Common myeloid progenitor, CD34-positive (primary cell): ENCODE data around the gene SLC26A8.

Experiments
- CTCF ChIA-PET: fragments of 350-600 bp; sonication (Branson Sonifier 250); formaldehyde crosslinking; loops from one replicate; lab custom pipeline; 2021; ENCODE audit warnings: antibody characterized with exemption; lab: Charles Lee
- POLR2A ChIA-PET: fragments of 350-600 bp; sonication (Branson Sonifier 250); formaldehyde crosslinking; loops from one replicate; lab custom pipeline; 2021; ENCODE audit warnings: antibody characterized with exemption; lab: Charles Lee
- DNase-seq, 3 donors: peaks; one replicate each; pipeline versions ENCODE4 v3.0.0 to v3.0.0-alpha.2; 2013
- H3K27ac ChIP-seq, 2 experiments: 1 replicate in 1 of 2; 2 replicates in 1 of 2; pipeline ENCODE4 v1.7.0; 2013; ENCODE audit warnings: inconsistent platforms in 2 of 2, low read length in 2 of 2, mild to moderate bottlenecking in 2 of 2, low read depth in 1 of 2, moderate library complexity in 1 of 2; ENCODE audit not compliant: severe bottlenecking in 2 of 2, insufficient read depth in 1 of 2, poor library complexity in 1 of 2
- H3K27me3 ChIP-seq, 5 experiments: replicated peaks in 2 of 5; 1 replicate in 3 of 5; 2 replicates in 2 of 5; pipeline versions ENCODE4 v1.6.1 to v1.7.0; 2013; ENCODE audit warnings: low read length in 4 of 5, mild to moderate bottlenecking in 2 of 5, moderate library complexity in 2 of 5, inconsistent platforms in 1 of 5; ENCODE audit not compliant: insufficient read depth in 5 of 5, control insufficient read depth in 4 of 5
- H3K36me3 ChIP-seq, 4 experiments: 1 replicate in 2 of 4; 2 replicates in 2 of 4; pipeline versions ENCODE4 v1.6.1 to v1.7.0; 2013; ENCODE audit warnings: low read length in 3 of 4, control low read depth in 1 of 4, mild to moderate bottlenecking in 1 of 4; ENCODE audit not compliant: control insufficient read depth in 4 of 4, insufficient read depth in 4 of 4
- H3K4me1 ChIP-seq, 4 experiments: 1 replicate in 3 of 4; 2 replicates in 1 of 4; pipeline versions ENCODE4 v1.6.1 to v1.7.1; 2013; ENCODE audit warnings: low read length in 3 of 4, mild to moderate bottlenecking in 3 of 4, control low read depth in 1 of 4, inconsistent platforms in 1 of 4, moderate library complexity in 1 of 4; ENCODE audit not compliant: control insufficient read depth in 4 of 4, insufficient read depth in 4 of 4; ENCODE audit errors: control extremely low read depth in 1 of 4
- H3K4me3 ChIP-seq, 7 experiments: 1 replicate in 4 of 7; 2 replicates in 3 of 7; pipeline versions ENCODE4 v1.5.1 to v1.7.0; 2013; ENCODE audit warnings: mild to moderate bottlenecking in 7 of 7, low read length in 6 of 7, moderate library complexity in 6 of 7, inconsistent platforms in 2 of 7, low read depth in 2 of 7, control low read depth in 1 of 7; ENCODE audit not compliant: insufficient read depth in 4 of 7, control insufficient read depth in 1 of 7; ENCODE audit errors: extremely low read depth in 1 of 7
- H3K9me3 ChIP-seq, 5 experiments: 1 replicate in 4 of 5; 2 replicates in 1 of 5; pipeline versions ENCODE4 v1.6.1 to v1.7.1; 2013; ENCODE audit warnings: low read length in 4 of 5, mild to moderate bottlenecking in 2 of 5, inconsistent platforms in 1 of 5, low read depth in 1 of 5, moderate library complexity in 1 of 5; ENCODE audit not compliant: control insufficient read depth in 4 of 5, insufficient read depth in 2 of 5; ENCODE audit errors: control extremely low read depth in 1 of 5
- whole genome bisulfite sequencing: methylation state at CpG from one replicate; pipeline ENCODE4 v1.1.5; 2013; ENCODE audit not compliant: insufficient coverage; 5-methylcytosine and 5-hydroxymethylcytosine counted together

The SLC26A8 gene

DNA sequence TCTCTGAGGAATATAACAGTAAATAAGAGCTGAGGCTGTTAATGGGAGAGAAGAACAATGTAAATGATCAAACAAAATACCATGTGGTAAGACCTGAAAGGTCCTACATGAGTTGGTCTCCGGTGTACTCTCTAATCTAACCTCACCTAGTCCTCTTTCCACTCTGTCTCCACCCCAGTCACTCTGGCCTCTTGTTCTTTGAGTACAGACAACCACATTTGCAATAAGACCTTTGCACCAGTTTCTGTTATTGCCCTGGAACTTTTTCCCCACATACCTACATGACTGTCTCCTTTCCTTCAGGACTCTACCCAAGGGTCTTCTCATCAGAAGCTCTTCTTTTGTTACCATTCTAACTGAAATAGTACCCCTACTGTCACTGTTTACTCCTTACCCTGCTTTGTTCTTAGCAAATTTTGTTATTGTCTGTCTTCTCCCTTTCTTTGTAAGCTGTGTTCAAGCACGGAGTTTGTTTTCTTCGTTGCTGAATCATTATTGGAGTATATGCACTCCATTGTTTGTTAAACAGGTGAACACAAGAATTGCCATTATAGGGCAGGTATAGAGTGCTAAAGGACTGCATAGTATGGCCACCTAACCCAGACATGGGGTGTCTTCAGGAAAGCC lies 40.4 kb upstream of the SLC26A8 start:
- ChIA-PET POLR2A (interaction anchor here (1.1 kb wide), 1 partner anchor 19 kb away, joined by 4 read pairs; no protein-coding TSS in a partner anchor), CTCF (interaction anchor here (1.2 to 3.6 kb wide), 6 partner anchors 9 to 30 kb away, joined by 3 to 17 read pairs (median 6); no protein-coding TSS in a partner anchor)
- WGBS, result 100% methylated on average over 2 of the region's 3 CpGs
- Histone ChIP-seq H3K9me3 (no peaks in the 10 kb centered on the region), H3K4me1 (peaks cover 4 to 36% (median 17%) of the 10 kb centered on the region in 4 experiments), H3K27me3 (no peaks in the 10 kb centered on the region), H3K27ac (peak overlapping the region in 1 of 2 experiments; percentile 47), H3K4me3 (no peak overlapping the region), H3K36me3 (peaks cover 7 to 31% (median 23%) of the 10 kb centered on the region in 4 experiments)
- no peak for DNase-seq

DNA sequence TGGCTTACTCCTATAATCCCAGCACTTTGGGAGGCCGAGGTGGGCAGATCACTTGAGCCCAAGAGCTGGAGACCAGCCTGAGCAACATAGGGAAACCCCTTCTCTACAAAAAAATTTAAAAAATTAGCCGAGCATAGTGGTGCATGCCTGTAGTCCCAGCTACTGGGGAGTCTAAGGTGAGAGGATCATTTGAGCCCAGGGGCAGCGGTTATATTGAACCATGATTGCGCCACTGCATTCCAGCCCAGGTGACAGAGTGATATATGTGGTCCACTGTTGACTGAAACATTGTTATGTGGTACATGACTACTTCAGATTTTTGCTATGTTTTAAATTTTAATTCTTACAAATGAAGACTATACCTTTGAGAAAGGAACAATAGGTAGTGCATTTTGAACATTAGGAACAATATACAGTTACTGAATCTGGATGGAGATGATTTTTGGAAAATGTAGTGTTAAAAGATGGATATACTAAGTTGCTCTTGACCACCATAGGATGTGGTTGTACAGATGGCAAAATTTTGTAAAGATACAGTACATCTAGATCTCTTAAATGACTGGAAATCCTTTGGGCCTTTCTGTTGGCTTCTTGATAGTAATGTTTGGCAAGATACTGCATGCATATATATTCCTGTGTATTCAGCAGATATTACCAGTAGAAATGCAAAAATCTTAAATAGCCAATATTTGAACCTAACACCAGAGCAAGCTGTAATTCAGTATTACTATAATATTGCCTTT lies 39.0 kb upstream of the SLC26A8 start:
- Histone ChIP-seq H3K36me3 (peaks cover 13 to 44% (median 34%) of the 10 kb centered on the region in 4 experiments), H3K27ac (no peak overlapping the region), H3K4me3 (peak overlapping the region in 1 of 7 experiments; percentile 19), H3K27me3 (no peaks in the 10 kb centered on the region), H3K9me3 (no peaks in the 10 kb centered on the region), H3K4me1 (peaks cover 4 to 34% (median 17%) of the 10 kb centered on the region in 4 experiments)
- ChIA-PET CTCF (interaction anchor here (1.0 to 2.4 kb wide), 2 partner anchors 10 to 36 kb away, joined by 4 to 13 read pairs; partner anchors contain the start of gene MAPK14), POLR2A (no interaction called here)
- DNase-seq, result peak; percentile 23 to 84 (median 70)
- WGBS, result 97% methylated on average over 3 of the region's 4 CpGs

DNA sequence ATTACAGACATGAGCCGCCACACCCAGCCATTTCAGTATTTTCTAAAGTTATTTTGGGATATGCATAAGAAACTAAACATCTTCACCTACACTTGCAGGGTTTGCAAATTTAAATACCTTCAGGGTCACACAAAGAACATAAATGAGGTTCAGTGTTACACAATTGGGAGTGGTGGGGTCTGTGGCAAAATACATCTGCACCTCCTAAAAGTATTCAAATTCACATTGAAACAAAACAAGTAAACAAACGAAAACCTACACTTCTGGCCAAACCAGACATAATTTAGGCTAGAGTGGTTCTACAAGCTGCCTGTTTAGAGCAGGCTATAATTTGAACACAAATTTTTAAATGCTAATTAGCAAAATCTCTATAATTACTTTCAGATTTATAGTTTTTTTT lies 37.8 kb upstream of the SLC26A8 start:
- no peak for DNase-seq
- no peaks in the 10 kb centered on the region for H3K27me3 ChIP-seq
- H3K4me1 ChIP-seq, result peaks cover 4 to 34% (median 16%) of the 10 kb centered on the region in 4 experiments
- H3K36me3 ChIP-seq, result peaks cover 13 to 48% (median 38%) of the 10 kb centered on the region in 4 experiments
- H3K4me3 ChIP-seq, result no peak overlapping the region
- POLR2A ChIA-PET, result interaction anchor here (1.3 kb wide), 1 partner anchor 33 kb away, joined by 3 read pairs; no protein-coding TSS in a partner anchor
- WGBS, result no CpG with 5 or more reads among the region's 2 CpGs
- no peak overlapping the region for H3K27ac ChIP-seq
- no peaks in the 10 kb centered on the region for H3K9me3 ChIP-seq
- CTCF ChIA-PET, result no interaction called here

DNA sequence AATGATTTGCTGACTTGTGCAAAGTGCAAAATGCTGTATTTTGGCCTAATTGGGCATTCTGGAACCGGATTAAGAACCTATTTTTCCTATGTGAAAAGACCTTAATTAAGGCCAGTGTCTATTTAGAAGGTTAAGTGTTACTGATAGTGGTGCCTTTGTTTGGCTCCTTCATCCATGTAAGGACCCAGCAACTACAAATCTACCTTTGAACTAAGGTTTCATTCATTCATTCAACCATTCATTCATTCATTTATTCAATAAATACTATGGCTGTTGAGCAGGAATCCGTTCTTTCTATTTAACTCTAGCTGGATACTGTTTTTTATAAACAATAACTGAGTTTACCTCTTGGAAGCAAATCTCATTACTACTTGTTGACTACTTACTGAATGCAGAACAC lies 36.8 kb upstream of the SLC26A8 start:
- Histone ChIP-seq H3K9me3 (no peaks in the 10 kb centered on the region), H3K4me3 (no peak overlapping the region), H3K4me1 (peaks cover 0 to 29% (median 16%) of the 10 kb centered on the region in 4 experiments), H3K36me3 (peaks cover 16 to 54% (median 38%) of the 10 kb centered on the region in 4 experiments), H3K27me3 (no peaks in the 10 kb centered on the region), H3K27ac (no peak overlapping the region)
- POLR2A ChIA-PET, result interaction anchor here (1.1 to 1.3 kb wide), 2 partner anchors 15 to 32 kb away, joined by 3 to 4 read pairs; no protein-coding TSS in a partner anchor
- DNase-seq, result no peak
- CTCF ChIA-PET, result no interaction called here
- WGBS, result 100% methylated on average over 1 of the region's 2 CpGs

DNA sequence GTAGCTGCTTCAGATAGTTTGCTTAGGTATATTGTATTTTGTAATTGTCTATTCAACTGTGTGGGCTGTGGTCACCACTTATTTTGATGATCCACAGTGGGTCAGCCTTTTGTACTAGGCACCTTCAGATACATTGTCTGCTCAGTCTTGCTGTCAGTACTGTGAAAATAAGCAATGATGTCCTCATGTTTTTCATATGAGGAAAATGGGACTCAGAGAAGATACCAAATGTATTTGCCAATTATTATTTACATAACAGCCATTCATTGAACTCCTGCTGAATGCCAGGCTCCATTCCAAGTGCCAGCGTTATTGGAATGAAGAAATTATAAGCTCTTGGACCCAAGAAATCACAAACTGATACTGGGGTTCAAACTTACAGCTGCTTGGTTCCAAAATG lies 31.7 kb upstream of the SLC26A8 start:
- H3K9me3 ChIP-seq, result no peaks in the 10 kb centered on the region
- CTCF ChIA-PET, result interaction anchor here (1.4 kb wide), 2 partner anchors 9 to 10 kb away, joined by 4 to 7 read pairs; no protein-coding TSS in a partner anchor
- WGBS, result 100% methylated on average over 1 of the region's 1 CpG
- no peak overlapping the region for H3K4me3 ChIP-seq
- POLR2A ChIA-PET, result interaction anchor here (0.9 kb wide), 2 partner anchors 28 to 29 kb away, joined by 3 read pairs; partner anchors contain the start of gene MAPK14
- H3K27ac ChIP-seq, result no peak overlapping the region
- H3K4me1 ChIP-seq, result peaks cover 0 to 6% (median 0%) of the 10 kb centered on the region in 4 experiments
- no peaks in the 10 kb centered on the region for H3K27me3 ChIP-seq
- H3K36me3 ChIP-seq, result peaks cover 18 to 61% (median 40%) of the 10 kb centered on the region in 4 experiments
- no peak for DNase-seq

DNA sequence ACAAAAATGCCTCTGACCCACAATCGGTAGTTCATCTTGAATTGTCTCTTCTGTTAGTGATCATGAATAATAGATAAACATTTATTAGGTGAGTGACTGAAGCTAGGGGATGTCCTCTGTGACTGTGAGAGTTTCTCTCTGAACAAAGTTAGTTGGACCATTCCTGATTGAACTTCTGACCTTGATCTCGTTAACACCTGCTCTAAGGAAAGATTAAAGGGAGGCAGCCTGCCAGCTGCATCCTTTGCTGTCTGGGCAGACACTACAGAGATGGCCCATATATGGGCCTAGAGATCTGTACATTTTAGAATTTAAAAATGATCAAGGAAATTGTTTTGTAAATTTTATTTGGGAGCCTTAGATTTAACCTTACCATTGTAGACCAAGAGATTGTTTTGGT lies 30.5 kb upstream of the SLC26A8 start:
- Histone ChIP-seq H3K36me3 (peaks cover 15 to 53% (median 31%) of the 10 kb centered on the region in 4 experiments), H3K4me3 (no peak overlapping the region), H3K27ac (peak overlapping the region in 1 of 2 experiments; percentile 23), H3K27me3 (no peaks in the 10 kb centered on the region), H3K9me3 (no peaks in the 10 kb centered on the region), H3K4me1 (peaks cover 0 to 15% (median under 1%) of the 10 kb centered on the region in 4 experiments)
- ChIA-PET CTCF (interaction anchor here (1.1 kb wide), 1 partner anchor 22 kb away, joined by 3 read pairs; no protein-coding TSS in a partner anchor), POLR2A (interaction anchor here (0.9 kb wide), 2 partner anchors 26 to 28 kb away, joined by 3 read pairs; partner anchors contain the start of gene MAPK14)
- 90% methylated on average over 2 of the region's 2 CpGs for WGBS
- DNase-seq, result no peak
